ENCODE measurements around the gene LRIT1. TPM values are rescaled to one million over a fixed set of nuclear protein-coding genes. Genes with fewer than 3 reads are reported as not detected.
A peak's percentile ranks its signal among the peaks of the same experiment; 100 is the strongest.
"Not testable (repeated sequence)": the region's sequence is repeated elsewhere in the genome, so short reads cannot be mapped to it uniquely, and the experiment has no call there.

LRIT1 gene
- polyA plus RNA-seq (ENCODE audit: insufficient read length in 3 of 3) = not detected
- long read RNA-seq, donor 1 = 0 reads
- long read RNA-seq, donor 2 = 0 reads
- long read RNA-seq, donor 3 = 0 reads
- long read RNA-seq, donor 4 = 0 reads
- long read RNA-seq, donor 5 = 0 reads
- long read RNA-seq, donor 6 = 0 reads
- long read RNA-seq, donor 7 = 0 reads
- long read RNA-seq, donor 8 = 0 reads
- long read RNA-seq, donor 9 = 0 reads
- long read RNA-seq, donor 10 = 0 reads
- long read RNA-seq, donor 11 = 0 reads
- long read RNA-seq, donor 12 = 0 reads
- long read RNA-seq, donor 13 = 0 reads
- long read RNA-seq, donor 14 = 0 reads
- long read RNA-seq, donor 15 = 0 reads
- long read RNA-seq, donor 16 = 0 reads

GRCh38 chr10:84241185-84241790 is at the start of gene LRIT1:
Gene LRIT1, minus strand, starts transcription at chr10:84241546. Its CDS starts 107 bp downstream, at chr10:84241439.
- no peak for DNase-seq

DNA sequence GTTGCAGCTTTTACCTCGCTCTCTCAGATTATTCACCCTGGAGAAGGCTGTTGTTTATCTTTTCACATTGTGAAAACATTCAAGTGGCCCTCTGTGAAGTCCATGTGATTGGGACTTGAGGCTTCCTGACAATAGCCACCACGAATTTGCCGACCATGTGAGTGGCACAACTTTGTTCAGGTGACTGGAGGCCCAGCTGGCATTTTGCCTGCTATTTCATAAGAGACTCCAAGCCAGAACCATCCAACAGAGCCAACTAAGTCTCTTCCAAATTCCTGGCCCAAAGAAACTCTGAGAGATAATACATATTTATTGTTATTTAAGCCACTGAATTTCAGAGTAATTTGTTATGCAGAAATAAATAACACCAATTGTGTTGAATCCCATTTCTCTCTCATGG is 48.9 kb upstream of the LRIT1 start:
- no peak for DNase-seq

DNA sequence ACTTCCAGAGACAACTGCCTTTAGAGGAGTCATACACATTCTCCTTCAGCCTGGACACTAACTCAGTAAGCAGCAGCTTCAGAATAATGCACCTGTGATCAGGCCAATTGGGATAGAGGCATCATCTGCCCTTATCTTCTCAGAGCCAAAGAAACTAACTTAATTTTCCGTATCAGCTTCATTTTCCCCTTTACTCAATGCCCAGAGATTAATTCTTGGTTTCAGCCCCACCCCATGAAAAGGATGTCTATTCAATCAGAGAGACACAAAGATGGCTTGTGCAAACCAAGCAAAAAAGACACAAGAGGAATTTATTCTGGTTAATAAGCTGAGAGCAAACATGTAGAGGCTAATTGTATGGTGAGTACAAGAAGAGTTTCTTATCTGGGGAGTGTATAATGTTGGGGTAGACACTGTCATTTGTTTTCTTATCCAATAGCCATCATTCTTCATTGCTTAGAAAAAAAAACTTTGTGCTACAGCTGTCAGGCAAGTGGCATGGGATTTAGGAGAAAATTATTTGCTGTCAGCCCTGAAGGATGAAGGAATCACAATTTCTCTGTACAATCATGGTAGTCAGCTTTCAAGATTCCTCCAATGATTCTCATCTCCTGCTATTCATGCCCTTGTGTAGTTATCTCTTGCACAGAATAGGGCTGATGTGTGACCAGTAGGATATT is 48.3 kb upstream of the LRIT1 start:
- no peak for DNase-seq

- no peak for DNase-seq
These were observed 46.8 kb upstream of the LRIT1 start for GRCh38 chr10:84288151-84288550.

DNA sequence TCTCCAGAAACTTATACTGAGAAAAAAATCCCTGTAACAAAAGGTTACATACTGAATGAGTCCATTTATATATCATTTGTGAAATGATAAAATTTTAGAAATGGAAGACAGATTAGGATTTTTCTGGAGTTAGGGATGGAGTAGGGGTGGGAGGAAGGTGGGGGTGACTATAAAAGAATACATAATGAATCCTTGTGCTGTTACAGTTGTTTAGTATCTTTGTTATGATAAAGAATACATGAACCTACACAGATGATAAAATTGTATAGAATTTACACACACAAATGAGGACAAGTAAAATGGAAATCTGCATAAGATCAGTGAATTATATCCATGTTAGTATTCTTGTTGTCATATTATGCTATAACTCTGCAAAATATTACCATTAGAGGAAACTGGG is 45.3 kb upstream of the LRIT1 start:
- no peak for DNase-seq

- not testable (repeated sequence) for DNase-seq
These were observed 38.6 kb upstream of the LRIT1 start for GRCh38 chr10:84279876-84280475.

DNA sequence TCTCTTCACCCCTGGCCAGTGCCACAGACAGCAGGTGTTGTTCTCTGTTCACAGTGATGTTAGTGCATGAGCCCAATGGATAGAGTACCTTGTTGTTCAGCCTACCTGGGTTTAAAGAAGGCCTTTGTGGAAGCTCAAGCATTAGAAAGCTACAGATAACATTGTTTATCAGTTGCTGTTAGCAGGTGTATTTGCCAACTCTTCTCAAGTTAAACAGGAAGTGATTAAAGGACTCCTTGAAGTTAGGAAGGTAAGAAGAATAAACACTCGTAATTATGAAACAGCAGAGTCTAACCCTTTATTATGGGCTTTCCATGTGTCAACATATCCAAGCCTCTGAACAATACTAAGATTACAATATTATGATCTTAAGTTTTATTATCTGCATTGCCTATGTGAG is 29.4 kb upstream of the LRIT1 start:
- no peak for DNase-seq

GRCh38 chr10:84269773-84270172 is 28.4 kb upstream of the LRIT1 start:
- no peak for DNase-seq

DNA sequence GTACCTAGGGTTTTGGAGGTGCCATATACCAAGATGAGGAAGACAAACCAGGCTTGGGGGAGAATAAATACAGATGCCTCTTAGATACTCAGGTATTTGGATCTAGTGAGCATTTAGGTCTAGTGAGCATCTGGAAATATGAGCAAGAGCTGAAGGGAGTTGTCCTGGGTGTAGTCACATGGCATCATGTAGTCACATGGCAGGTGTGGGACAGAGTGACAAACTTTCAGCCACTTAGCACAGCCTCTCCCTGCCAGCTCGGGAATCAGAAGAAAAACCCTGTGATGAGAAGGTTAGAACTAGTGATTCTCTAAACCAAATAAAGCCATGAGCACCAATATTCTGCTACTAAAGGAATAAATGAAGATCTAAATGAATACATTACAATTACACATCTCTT is 27.8 kb upstream of the LRIT1 start:
- no peak for DNase-seq

GRCh38 chr10:84267503-84268126 is 26.3 kb upstream of the LRIT1 start:
- DNase-seq = no peak

GRCh38 chr10:84265418-84265817 is 24.1 kb upstream of the LRIT1 start:
- no peak for DNase-seq

DNA sequence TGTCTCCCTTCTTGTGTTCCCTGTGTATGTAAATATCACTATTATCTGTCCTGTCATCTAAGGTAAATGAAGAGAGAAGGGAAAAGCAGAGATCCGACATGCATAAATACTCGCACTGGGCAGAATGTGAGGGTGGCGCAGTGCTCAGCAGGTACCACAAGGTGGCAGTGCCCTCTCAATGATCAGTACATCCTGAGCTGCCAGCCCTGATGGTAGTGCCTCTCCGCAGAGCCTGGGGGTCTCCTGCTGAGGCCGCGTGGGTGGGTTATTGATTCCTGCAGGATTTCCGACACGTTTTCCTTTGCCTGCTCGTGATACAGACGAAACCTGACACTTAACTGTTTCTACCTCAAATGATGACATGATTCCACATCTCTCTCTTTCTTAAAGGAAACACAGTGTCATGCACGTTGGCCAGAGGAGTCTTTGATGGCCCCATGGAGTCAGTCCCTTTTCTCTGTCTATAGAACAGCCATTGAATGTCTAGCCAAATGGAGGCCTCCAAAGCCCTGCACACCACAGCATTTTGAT is 23.3 kb upstream of the LRIT1 start:
- peak; percentile 29 for DNase-seq

- DNase-seq = no peak
These were observed 22.4 kb upstream of the LRIT1 start for GRCh38 chr10:84263716-84264115.

DNA sequence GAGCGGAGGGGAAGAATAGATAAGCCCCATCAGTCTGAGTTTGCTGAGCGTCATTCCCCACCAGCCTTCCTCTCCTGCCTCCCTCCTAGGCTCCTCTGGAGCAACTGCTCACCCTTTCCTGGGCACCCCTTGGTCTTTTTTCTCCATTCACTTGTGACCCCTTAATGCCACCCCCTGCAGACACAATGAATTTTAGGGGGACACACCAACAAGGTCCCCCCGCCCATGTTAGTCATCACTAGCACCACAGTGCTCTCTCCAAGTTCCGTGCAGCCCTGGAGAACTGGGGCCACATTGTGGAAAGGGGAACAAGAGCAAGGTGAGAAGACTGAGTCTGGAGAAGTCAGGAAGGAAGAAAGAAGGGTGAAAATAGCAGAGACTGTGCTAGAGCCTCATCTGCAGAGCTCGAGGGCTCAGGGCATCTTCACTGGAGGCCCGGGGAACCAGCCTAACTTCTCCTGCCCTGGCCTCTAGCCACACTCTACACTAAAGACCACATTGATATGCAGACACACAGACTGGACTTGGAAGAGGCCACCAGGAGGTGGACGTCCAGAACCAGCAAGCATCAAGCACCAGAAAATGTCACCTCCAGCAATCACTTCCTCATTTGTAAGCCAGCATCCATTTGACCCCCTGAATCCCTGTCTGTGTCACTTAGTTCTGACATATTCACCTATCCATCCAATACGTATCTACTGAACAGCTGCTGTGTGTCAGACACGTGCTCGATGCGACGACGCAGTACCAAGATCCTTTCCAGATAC is 21.0 kb upstream of the LRIT1 start:
- DNase-seq = no peak

DNA sequence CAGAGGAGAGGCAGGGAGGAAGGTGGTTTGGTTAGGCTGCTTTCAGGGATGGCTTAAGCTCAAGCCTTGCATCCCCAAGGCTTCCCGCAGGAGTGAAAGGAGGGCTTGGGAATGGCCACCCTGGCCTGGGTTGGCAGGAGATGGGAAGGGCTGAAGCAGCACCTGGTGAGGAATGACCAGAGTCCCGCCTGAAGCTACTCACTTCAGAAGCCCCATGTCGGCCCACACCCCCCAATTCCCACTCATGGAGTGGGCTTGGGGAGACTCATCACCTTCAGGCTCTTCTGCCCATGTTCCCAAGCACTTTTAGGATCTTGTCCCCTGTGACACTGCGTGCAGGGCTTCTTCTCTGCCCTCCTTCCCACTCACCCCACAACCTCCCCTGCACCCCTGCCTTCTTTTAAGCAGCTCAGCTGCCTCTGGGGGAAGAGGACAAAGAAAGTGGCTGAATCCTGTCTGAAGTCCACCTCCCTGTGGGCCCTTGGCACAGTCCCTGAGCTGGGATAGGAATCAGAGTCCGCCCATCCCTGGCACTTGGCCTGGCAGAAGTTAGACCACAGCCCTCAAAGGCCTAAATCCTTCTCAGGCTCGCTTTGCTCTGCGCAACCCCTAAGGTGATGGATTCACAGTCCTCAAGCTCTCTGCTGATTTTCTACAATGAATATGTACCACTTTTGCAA is 20.0 kb upstream of the LRIT1 start:
- DNase-seq = no peak

GRCh38 chr10:84258034-84258695 is 16.8 kb upstream of the LRIT1 start:
- no peak for DNase-seq

DNA sequence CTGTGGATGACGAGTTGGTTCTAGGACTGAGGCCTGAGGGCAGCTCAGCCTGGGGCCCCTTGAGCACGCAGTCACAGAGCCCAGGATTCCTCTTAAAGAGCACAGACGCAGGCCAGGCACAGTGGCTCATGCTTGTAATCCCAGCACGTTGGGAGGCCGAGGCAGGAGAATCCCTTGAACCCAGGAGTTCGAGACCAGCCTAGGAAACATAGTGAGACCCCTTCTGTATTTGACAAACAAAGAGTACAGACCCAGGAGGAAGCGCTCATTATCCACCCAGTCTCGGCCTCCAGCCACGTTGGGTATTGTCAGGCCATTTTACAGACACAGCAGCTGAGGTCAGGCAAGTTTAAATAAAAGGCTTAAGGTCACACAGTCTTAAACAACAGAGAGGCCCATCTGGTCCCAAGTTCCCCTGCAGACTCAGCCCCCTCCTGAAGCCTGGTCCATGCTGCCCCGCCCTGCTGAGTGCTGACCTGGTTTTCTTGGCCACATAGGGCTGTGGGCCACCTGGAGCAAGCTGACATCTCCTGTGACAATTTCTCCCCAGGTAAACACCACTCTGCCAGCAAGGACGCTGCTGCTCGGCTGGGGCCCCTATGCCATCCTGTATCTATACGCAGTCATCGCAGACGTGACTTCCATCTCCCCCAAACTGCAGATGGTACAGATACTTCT is 16.1 kb upstream of the LRIT1 start:
- no peak for DNase-seq

DNA sequence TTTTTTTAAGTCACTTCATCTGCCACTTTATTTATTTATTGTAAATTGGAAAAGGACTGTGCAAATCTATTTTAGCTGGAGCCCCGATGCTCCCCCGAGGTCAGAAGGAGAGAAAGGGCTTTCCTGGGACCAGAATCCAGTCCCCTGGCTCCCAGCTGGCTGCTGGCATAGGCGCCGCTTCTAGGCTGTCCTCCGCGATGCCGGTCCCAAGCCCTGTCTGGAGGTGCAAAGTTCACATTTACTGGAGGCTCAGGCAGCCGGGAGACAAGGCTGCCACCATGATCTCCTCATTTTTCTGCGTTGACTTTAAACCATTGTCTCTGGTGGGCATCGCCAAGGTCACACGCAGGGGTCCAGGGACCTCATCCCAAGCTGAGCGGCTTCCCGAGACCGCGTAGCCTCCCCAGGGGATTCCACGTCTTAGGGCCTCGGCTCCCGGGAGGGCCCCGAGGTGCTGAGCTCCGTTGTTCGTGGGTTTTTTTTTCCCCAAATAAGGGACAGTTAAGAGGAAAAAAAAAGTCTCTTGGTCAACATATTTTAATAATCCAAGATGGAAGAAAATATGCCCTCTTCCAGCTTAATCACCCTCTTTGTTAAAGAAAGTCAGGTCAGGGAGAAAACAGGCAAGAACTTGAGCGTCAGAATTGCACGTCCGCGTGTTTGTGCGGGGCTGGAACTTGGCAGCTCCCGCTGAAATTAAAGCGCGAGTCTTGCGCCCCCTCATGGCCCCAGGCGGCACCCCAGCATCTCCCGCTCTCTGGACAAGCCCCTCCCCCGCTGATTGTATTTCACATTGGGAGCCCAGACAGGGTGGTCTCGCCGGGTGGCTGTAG is 15.4 kb upstream of the LRIT1 start:
- DNase-seq = peak; percentile 14
